Neural cell (in vitro differentiated cells): Measurements from ENCODE around the gene UCN2. TPM values are rescaled to one million over a fixed set of nuclear protein-coding genes. Genes with fewer than 3 reads are reported as not detected.

ENCODE experiments used
- H2AFZ ChIP-seq: fragments of 200-600, 300-800 bp; sonication (generic), shearing (Covaris generic); 2 replicates; pipeline ENCODE4 v1.6.0; 2014; ENCODE audit warnings: low read depth, mild to moderate bottlenecking, antibody characterized with exemption, low read length, moderate library complexity
- H3F3A ChIP-seq: fragments of 200-600 bp; shearing (Covaris generic); 2 replicates; pipeline ENCODE4 v1.6.1; 2016; ENCODE audit warnings: mild to moderate bottlenecking, moderate library complexity, mixed read lengths, antibody characterized with exemption, low read length; ENCODE audit not compliant: insufficient read depth, poor library complexity, severe bottlenecking
- H3K27ac ChIP-seq: fragments of 200-600, 300-800 bp; sonication (generic), shearing (Covaris generic); 2 replicates; pipeline ENCODE4 v1.5.1; 2014; ENCODE audit warnings: mild to moderate bottlenecking, low read length, moderate library complexity
- H3K27me3 ChIP-seq: fragments of 300-800, 200-600 bp; sonication (generic), shearing (Covaris generic); 2 replicates; pipeline ENCODE4 v1.6.0; 2014; ENCODE audit warnings: mild to moderate bottlenecking, low read depth, low read length, moderate library complexity; ENCODE audit not compliant: insufficient read depth
- H3K36me3 ChIP-seq: fragments of 300-800, 200-600 bp; sonication (generic), shearing (Covaris generic); 2 replicates; pipeline ENCODE4 v1.5.1; 2014; ENCODE audit warnings: mild to moderate bottlenecking, antibody characterized with exemption, low read length, moderate library complexity; ENCODE audit not compliant: insufficient read depth
- H3K4me2 ChIP-seq: fragments of 300-800, 200-600 bp; sonication (generic), shearing (Covaris generic); 2 replicates; pipeline ENCODE4 v1.6.0; 2014; ENCODE audit warnings: mild to moderate bottlenecking, low read length
- H3K4me3 ChIP-seq: fragments of 300-800, 200-600 bp; sonication (generic), shearing (Covaris generic); 2 replicates; pipeline ENCODE4 v1.5.1; 2014; ENCODE audit warnings: mild to moderate bottlenecking, low read length, moderate library complexity
- H3K79me2 ChIP-seq: fragments of 200-600 bp; shearing (Covaris generic); replicated peaks from 2 replicates; pipeline ENCODE4 v1.6.0; 2014; ENCODE audit warnings: mild to moderate bottlenecking, low read length, moderate library complexity; ENCODE audit not compliant: insufficient read depth
- H3K9ac ChIP-seq: fragments of 300-800, 200-600 bp; sonication (generic), shearing (Covaris generic); 2 replicates; pipeline ENCODE4 v1.6.1; 2016; ENCODE audit warnings: mild to moderate bottlenecking, low read length, mixed read lengths
- H3K9me2 ChIP-seq: fragments of 200-600 bp; shearing (Covaris generic); 2 replicates; pipeline ENCODE4 v1.6.1; 2016; ENCODE audit warnings: mild to moderate bottlenecking, low read length, mixed read lengths; ENCODE audit not compliant: insufficient read depth
- H3K9me3 ChIP-seq: fragments of 200-600, 300-800 bp; sonication (generic), shearing (Covaris generic); 2 replicates; pipeline ENCODE4 v1.6.1; 2016; ENCODE audit warnings: mild to moderate bottlenecking, mixed run types, low read length, moderate library complexity, mixed read lengths
- H4K20me1 ChIP-seq: fragments of 200-600 bp; shearing (Covaris generic); 2 replicates; pipeline ENCODE4 v1.6.1; 2016; ENCODE audit warnings: mild to moderate bottlenecking, mixed run types; ENCODE audit not compliant: insufficient read depth
- CTCF ChIP-seq: fragments of 450-650 bp; IDR thresholded peaks from 2 replicates; pipeline ENCODE4 v1.5.1; 2014; ENCODE audit warnings: antibody characterized with exemption, mild to moderate bottlenecking, moderate library complexity; ENCODE audit not compliant: poor library complexity, severe bottlenecking
- EP300 ChIP-seq: fragments of 450-650 bp; conservative IDR thresholded peaks from 2 replicates; pipeline ENCODE4 v1.6.1; 2014; ENCODE audit warnings: antibody characterized with exemption, mild to moderate bottlenecking, moderate library complexity; ENCODE audit not compliant: poor library complexity, severe bottlenecking
- EZH2 ChIP-seq: fragments of 200-600, 300-800 bp; shearing (Covaris generic), sonication (generic); IDR thresholded peaks from 2 replicates; pipeline ENCODE4 v1.6.1; 2014; ENCODE audit warnings: antibody characterized with exemption, low read length, borderline replicate concordance, mild to moderate bottlenecking; ENCODE audit not compliant: insufficient read depth, poor library complexity, severe bottlenecking
- MXI1 ChIP-seq: fragments of 450-650 bp; conservative IDR thresholded peaks from 2 replicates; pipeline ENCODE4 v1.6.1; 2014; ENCODE audit warnings: antibody characterized with exemption, mild to moderate bottlenecking; ENCODE audit not compliant: poor library complexity, severe bottlenecking
- POLR2AphosphoS5 ChIP-seq: IDR thresholded peaks from 2 replicates; pipeline ENCODE4 v1.6.1; 2012
- RAD21 ChIP-seq: fragments of 450-650 bp; conservative IDR thresholded peaks from 2 replicates; pipeline ENCODE4 v1.6.1; 2014; ENCODE audit warnings: antibody characterized with exemption, mild to moderate bottlenecking, moderate library complexity
- REST ChIP-seq: IDR thresholded peaks from 2 replicates; pipeline ENCODE4 v1.6.1; 2012; ENCODE audit warnings: borderline replicate concordance
- SMC3 ChIP-seq: fragments of 450-650 bp; conservative IDR thresholded peaks from 2 replicates; pipeline ENCODE4 v1.6.1; 2014; ENCODE audit warnings: antibody characterized with exemption, mild to moderate bottlenecking, moderate library complexity; ENCODE audit not compliant: poor library complexity
- TAF1 ChIP-seq: IDR thresholded peaks from 2 replicates; pipeline ENCODE4 v1.6.1; 2012; ENCODE audit warnings: low read depth
- polyA plus RNA-seq: library from polyadenylated mRNA; depleted of rRNA; stranded (reverse); fragments of >200 nt; gene quantifications from 2 replicates; pipeline ENCODE4 v1.2.3, GENCODE V29; 2014

Gene UCN2
- polyA plus RNA-seq, 1 donor from 2014 or later: 0.68 TPM

- H3K9ac ChIP-seq: no peak overlapping the region
- H3K9me3 ChIP-seq: no peaks in the 10 kb centered on the region
- H3K79me2 ChIP-seq: no peaks in the 10 kb centered on the region
- H3K4me2 ChIP-seq: no peak overlapping the region
- H2AFZ ChIP-seq: no peak overlapping the region
- no peaks in the 10 kb centered on the region for H4K20me1 ChIP-seq
- no peak overlapping the region for H3K4me3 ChIP-seq
- H3K9me2 ChIP-seq: no peaks in the 10 kb centered on the region
- H3F3A ChIP-seq: no peaks in the 10 kb centered on the region
- H3K27ac ChIP-seq: no peak overlapping the region
- no peaks in the 10 kb centered on the region for H3K27me3 ChIP-seq
- H3K36me3 ChIP-seq: peaks cover 5% of the 10 kb centered on the region
- TF ChIP-seq TAF1 (no peak), MXI1 (no peak), EZH2 (no peak), REST (no peak), RAD21 (no peak), CTCF (no peak), POLR2AphosphoS5 (no peak), SMC3 (no peak), EP300 (no peak)
Observed at GRCh38 chr3:48536116-48536515, 27.5 kb downstream of the UCN2 start.

GRCh38 chr3:48535578-48535977 lies 28.0 kb downstream of the UCN2 start:
- TF ChIP-seq MXI1: no peak
- no peak for TF ChIP-seq EP300
- no peak for TF ChIP-seq CTCF
- TF ChIP-seq TAF1: no peak
- no peak for TF ChIP-seq RAD21
- TF ChIP-seq SMC3: no peak
- TF ChIP-seq REST: no peak
- no peak for TF ChIP-seq EZH2

More at GRCh38 chr3:48535578-48535977, 28.0 kb downstream of the UCN2 start:
- no peaks in the 10 kb centered on the region for H4K20me1 ChIP-seq
- H3K4me2 ChIP-seq: no peak overlapping the region
- H3K4me3 ChIP-seq: no peak overlapping the region
- H3K9me3 ChIP-seq: no peaks in the 10 kb centered on the region
- H3K79me2 ChIP-seq: no peaks in the 10 kb centered on the region
- H2AFZ ChIP-seq: no peak overlapping the region
- H3K27me3 ChIP-seq: no peaks in the 10 kb centered on the region
- H3F3A ChIP-seq: no peaks in the 10 kb centered on the region
- no peak overlapping the region for H3K27ac ChIP-seq
- no peaks in the 10 kb centered on the region for H3K9me2 ChIP-seq
- no peak overlapping the region for H3K9ac ChIP-seq
- H3K36me3 ChIP-seq: peaks cover 5% of the 10 kb centered on the region
